NCI-H2196 treated with DMSO at 0.1 percent for 48 hours (cell line): ENCODE measurements around the gene ZNF524.

ENCODE experiments used
- DNase-seq: peaks from one replicate; lab custom pipeline; 2025; ENCODE audit not compliant: unreplicated experiment; lab: John Stamatoyannopoulos, UW

The ZNF524 gene

DNA sequence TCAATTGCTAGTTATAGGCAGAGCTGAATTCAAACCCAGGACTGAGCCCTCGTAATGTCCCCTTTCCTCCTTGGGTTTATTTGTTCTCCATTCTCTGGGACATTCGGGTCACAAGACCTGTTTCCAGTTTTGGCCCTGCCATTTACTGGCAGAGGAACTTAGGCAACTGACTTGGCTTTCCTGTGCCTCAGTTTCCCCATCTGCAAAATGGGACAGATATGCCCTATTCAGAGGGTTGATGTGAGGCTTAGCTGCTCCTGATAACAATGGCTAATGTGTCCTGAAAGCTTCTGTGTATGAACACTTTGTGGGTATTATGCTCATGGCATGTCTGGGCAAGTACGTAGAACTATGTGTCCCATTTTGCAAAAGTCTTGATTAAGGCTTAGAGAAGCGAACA is 996 bp downstream of the ZNF524 start:
- no peak for DNase-seq

GRCh38 chr19:55602104-55603001 is 2.3 kb downstream of the ZNF524 start:
- no peak for DNase-seq

DNA sequence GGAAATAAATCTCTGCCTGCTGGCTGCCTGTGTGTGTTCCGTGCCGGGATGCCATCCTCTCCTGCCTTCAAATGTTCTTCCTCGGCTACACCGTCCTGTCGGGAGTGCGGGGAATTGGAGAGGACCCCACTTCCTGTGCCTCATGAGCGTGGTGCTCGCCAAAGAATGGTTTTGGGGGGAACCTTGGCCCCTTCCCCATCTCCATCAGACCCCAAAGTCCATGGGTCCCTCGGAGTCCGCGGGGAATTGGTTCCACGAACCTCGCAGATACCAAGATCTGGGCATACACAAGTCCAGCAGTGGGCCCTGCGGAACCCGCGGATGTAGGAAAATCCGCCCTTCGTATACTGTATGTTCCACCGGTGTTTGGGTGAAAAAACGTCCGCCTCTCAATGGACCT is 3.0 kb downstream of the ZNF524 start:
- no peak for DNase-seq

GRCh38 chr19:55603581-55604292 is 3.6 kb downstream of the ZNF524 start:
- no peak for DNase-seq

GRCh38 chr19:55605207-55605636 is 5.1 kb downstream of the ZNF524 start:
- peak; percentile 97 for DNase-seq

GRCh38 chr19:55605637-55606470 is 5.8 kb downstream of the ZNF524 start, which contains the start of gene ZNF865:
TSS of gene ZNF865 (plus strand) at chr19:55605647. CDS start at chr19:55613619, 7,972 bp downstream.
- peak; percentile 78 for DNase-seq

- no peak for DNase-seq
Observed at GRCh38 chr19:55606471-55606787, 6.3 kb downstream of the ZNF524 start.

GRCh38 chr19:55606817-55607216 is 6.7 kb downstream of the ZNF524 start:
- DNase-seq, result no peak

- DNase-seq, result no peak
Observed at GRCh38 chr19:55609326-55609725, 9.2 kb downstream of the ZNF524 start.

DNA sequence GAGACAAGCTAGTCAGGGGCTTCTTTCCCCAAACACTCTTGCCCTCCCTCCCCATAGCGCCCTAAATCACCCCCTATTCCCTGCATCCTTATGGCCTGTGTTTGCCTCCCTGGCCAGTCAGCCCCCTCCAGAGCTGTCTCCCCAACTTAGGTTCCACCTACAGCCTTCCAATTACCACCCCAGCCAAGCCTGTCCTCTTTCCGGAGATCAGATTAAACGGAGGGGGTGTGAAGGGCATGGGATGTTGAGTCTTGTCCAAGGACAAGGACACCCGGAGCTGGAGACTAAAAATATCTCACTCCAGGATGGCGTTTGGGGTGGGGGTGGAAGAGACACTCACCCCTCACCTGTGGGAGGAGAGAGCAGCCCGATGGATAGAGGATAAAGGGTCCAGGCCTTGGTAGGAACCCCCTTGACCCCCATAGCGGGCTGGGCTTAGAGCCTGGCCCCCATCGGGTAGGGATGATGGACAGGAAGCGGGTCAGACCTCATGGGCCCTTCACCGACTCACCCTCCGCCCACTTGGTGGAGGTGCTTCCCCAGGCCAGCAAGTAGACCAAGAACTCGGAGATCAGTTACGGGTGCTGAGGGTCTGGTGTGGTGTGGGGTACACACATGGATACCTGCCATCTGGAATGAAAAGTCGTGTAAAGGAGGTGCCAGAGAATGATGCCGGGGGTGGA is 11.4 kb downstream of the ZNF524 start:
- no peak for DNase-seq

DNA sequence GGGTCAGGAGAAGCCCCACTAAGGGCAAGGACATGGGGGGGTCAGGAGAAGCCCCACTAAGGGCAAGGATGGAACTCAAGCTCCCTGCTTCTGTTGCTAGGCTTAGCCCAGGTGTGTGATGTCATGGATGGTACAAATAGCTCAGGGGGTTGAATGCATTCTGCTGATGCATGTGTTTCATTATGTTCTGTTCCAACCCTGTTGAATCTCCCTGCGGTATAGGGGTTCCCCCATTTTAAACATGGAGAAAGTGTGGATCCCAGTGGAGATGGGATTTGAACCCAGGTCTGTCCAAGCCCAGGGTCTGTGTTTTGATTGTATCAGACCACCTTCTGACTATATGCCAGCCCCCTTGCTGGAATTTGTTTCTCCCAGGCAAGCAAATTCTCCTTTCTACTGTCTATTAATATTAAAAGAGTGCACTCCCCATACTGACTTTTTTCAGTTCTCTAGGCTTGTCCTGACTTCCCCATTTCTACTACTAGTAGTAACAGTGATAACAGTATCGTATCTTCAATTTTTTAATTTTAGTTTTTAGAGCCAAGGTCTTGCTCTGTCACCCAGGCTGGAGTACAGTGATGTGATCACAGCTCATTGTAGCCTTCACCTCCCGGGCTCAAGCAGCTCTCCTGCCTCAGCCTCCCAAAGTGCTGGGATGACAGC is 12.0 kb downstream of the ZNF524 start:
- DNase-seq, result no peak

DNA sequence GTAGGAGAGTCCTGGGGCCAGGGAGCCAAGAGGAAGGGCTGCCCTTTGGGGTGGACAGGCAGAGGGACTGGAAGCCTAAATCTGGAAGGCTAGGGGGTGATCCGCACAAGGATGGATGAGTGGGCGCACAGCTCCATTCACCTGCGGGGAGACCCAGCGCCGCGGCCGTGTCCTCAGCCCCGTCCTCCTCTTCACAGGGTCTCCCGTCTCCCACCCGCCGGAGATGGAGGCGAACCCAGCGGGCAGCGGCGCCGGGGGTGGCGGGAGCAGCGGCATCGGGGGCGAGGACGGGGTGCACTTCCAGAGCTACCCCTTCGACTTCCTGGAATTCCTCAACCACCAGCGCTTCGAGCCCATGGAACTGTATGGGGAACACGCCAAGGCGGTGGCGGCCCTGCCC is 13.3 kb downstream of the ZNF524 start:
- DNase-seq, result no peak

GRCh38 chr19:55613930-55614710 is 14.0 kb downstream of the ZNF524 start:
- DNase-seq, result no peak

- DNase-seq, result no peak
Observed at GRCh38 chr19:55614711-55615542, 14.8 kb downstream of the ZNF524 start.

- no peak for DNase-seq
Observed at GRCh38 chr19:55615543-55616394, 15.7 kb downstream of the ZNF524 start.

GRCh38 chr19:55616395-55616875 is 16.3 kb downstream of the ZNF524 start:
- DNase-seq, result no peak

DNA sequence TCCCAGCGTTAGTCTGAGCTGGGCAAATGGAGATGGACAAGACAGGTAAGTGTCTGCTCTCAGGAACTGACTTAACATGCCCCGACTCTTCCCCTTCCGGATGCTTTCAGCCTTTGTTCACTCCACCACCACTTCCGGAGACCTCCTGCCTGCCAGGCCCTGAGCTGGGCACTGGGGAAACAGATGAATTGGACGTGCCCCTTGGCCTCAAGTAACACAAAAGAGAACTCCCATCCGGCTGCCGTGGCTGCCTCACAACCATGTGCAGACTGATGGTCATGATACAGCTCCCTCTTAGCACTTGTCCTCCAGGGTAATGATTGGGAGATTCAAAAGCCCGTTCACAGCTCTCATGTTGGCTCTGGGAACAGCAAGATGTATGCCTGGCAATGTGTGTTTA is 17.3 kb downstream of the ZNF524 start:
- no peak for DNase-seq

DNA sequence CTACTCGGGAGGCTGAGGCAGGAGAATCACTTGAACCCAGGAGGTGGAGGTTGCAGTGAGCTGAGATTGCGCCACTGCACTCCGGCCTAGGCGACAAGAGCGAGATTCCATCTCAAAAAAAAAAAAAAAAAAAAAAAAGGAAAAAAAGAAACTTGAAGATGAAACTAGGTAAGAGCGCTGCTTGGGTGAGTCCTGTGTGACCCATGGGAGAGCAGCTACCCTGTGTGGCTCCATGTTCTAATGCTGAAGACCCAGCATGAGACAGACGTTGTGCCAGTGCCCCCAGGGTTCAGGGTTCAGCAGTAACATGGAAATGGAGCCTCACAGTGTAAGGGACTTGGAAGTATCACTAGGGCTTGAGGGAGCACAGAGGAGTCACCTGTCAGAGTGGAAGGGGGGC is 18.3 kb downstream of the ZNF524 start:
- no peak for DNase-seq
